ENCODE measurements around the gene KLK14.

KLK14 gene

DNA sequence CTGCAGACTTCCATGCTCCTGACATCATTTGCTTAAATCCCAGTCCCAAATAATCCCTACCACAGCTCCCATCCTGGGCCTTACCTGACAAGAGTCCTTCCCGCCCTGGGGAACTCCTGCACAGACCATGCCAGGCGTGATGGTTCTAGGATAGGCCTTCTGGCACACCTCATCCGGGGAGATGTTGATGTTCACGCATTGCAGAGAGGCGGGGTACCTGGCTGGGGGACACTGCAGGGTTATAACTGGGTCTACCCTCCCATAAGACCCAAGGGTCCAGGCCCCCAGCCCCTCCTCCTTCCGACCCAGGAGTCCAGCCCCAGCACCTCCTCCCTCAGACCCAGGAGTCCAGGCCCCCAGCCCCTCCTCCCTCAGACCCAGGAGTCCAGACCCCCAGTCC, 4.0 kb downstream of the KLK14 start:
- Histone ChIP-seq H3K9me3 (ENCODE audit: insufficient read depth, low read depth, low read length) (peaks cover 4% of the 10 kb centered on the region; the same call in 1 of the 2 replicates), H3K9me2 (replicated peaks; ENCODE audit: low read depth, low read length) (no peaks in the 10 kb centered on the region), H2AFZ (ENCODE audit: low read length) (no peak overlapping the region), H4K20me1 (ENCODE audit: insufficient read depth, low read length, poor library complexity, severe bottlenecking) (no peaks in the 10 kb centered on the region), H3K9ac (ENCODE audit: low read depth, low read length, poor library complexity, severe bottlenecking) (no peak overlapping the region), H3K79me2 (ENCODE audit: insufficient read depth, low read length) (no peaks in the 10 kb centered on the region), H3K4me2 (ENCODE audit: low read depth, low read length, poor library complexity, severe bottlenecking) (no peak overlapping the region), H3K4me1 (ENCODE audit: insufficient read depth, low read length, poor library complexity, severe bottlenecking) (no peaks in the 10 kb centered on the region), H3F3A (ENCODE audit: low read depth) (no peaks in the 10 kb centered on the region), H3K27me3 (ENCODE audit: insufficient read depth, low read length, poor library complexity, severe bottlenecking) (no peaks in the 10 kb centered on the region), H3K36me3 (ENCODE audit: insufficient read depth, low read length) (no peaks in the 10 kb centered on the region), H3K4me3 (ENCODE audit: low read length, poor library complexity, severe bottlenecking) (no peak overlapping the region)
- no peak for TF ChIP-seq EZH2phosphoT487 (IDR thresholded peaks at IDR 0.05; ENCODE audit: borderline replicate concordance)
- TF ChIP-seq, protein P1, sequence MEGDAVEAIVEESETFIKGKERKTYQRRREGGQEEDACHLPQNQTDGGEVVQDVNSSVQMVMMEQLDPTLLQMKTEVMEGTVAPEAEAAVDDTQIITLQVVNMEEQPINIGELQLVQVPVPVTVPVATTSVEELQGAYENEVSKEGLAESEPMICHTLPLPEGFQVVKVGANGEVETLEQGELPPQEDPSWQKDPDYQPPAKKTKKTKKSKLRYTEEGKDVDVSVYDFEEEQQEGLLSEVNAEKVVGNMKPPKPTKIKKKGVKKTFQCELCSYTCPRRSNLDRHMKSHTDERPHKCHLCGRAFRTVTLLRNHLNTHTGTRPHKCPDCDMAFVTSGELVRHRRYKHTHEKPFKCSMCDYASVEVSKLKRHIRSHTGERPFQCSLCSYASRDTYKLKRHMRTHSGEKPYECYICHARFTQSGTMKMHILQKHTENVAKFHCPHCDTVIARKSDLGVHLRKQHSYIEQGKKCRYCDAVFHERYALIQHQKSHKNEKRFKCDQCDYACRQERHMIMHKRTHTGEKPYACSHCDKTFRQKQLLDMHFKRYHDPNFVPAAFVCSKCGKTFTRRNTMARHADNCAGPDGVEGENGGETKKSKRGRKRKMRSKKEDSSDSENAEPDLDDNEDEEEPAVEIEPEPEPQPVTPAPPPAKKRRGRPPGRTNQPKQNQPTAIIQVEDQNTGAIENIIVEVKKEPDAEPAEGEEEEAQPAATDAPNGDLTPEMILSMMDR (conservative IDR thresholded peaks at IDR 0.05; ENCODE audit: low read length): no peak

DNA sequence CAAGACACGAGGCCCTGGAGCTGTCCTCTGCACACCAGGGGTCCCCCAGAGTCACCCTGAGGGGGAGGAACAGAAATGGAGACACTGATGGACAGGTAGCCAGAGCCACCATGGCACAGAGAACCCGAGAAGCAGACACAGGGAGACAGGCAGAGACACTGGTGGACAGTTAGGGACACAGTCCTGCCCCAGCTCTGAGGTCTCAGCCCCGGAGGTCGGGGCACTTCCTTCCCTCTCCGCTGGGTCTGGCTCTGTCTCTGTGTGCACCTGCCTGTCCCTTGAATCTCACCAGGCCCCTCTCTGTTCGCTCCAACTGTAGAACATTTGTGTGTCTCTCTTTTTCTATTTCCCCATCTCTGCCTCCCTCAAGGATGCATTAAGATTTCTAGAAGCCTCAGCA, 4.6 kb downstream of the KLK14 start:
- Histone ChIP-seq H3K4me2 (ENCODE audit: low read depth, low read length, poor library complexity, severe bottlenecking) (no peak overlapping the region), H3K79me2 (ENCODE audit: insufficient read depth, low read length) (no peaks in the 10 kb centered on the region), H3K9ac (ENCODE audit: low read depth, low read length, poor library complexity, severe bottlenecking) (no peak overlapping the region), H3K9me2 (replicated peaks; ENCODE audit: low read depth, low read length) (no peaks in the 10 kb centered on the region), H2AFZ (ENCODE audit: low read length) (no peak overlapping the region), H3K4me3 (ENCODE audit: low read length, poor library complexity, severe bottlenecking) (no peak overlapping the region), H4K20me1 (ENCODE audit: insufficient read depth, low read length, poor library complexity, severe bottlenecking) (no peaks in the 10 kb centered on the region), H3K27me3 (ENCODE audit: insufficient read depth, low read length, poor library complexity, severe bottlenecking) (no peaks in the 10 kb centered on the region), H3F3A (ENCODE audit: low read depth) (no peaks in the 10 kb centered on the region), H3K36me3 (ENCODE audit: insufficient read depth, low read length) (no peaks in the 10 kb centered on the region), H3K9me3 (ENCODE audit: insufficient read depth, low read depth, low read length) (peaks cover 4% of the 10 kb centered on the region), H3K4me1 (ENCODE audit: insufficient read depth, low read length, poor library complexity, severe bottlenecking) (no peaks in the 10 kb centered on the region)
- TF ChIP-seq EZH2phosphoT487 (IDR thresholded peaks at IDR 0.05; ENCODE audit: borderline replicate concordance): no peak
- TF ChIP-seq, protein P1 (conservative IDR thresholded peaks at IDR 0.05; ENCODE audit: low read length): no peak

DNA sequence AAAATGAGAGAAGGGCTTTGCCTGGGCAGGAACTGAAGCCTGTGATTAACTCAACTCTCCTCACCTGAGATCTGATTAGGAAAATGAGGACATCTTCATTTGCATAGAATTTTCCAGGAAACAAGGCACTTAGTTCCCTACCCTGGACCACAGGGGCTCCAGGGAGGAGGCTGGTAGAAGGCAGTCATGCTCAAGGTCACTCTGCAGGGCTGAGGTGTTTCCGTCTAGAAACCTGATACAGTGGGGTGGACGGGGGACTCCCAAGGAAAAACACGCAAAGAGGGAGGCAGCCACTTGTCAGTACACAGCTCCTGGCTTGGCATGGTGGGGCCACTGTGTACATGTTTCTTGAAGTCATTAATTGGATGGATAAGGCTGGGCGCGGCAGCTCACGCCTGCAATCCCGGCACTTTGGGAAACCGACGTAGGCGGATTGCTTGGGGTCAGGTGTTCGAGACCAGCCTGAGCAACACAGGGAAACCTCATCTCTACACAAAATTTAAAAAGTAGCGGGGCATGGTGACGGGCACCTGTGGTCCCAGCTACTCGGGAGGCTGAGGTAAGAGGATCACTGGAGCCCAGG, 6.0 kb downstream of the KLK14 start:
- Histone ChIP-seq H3K36me3 (ENCODE audit: insufficient read depth, low read length) (no peaks in the 10 kb centered on the region), H3K79me2 (ENCODE audit: insufficient read depth, low read length) (no peaks in the 10 kb centered on the region), H3F3A (ENCODE audit: low read depth) (no peaks in the 10 kb centered on the region), H3K4me3 (ENCODE audit: low read length, poor library complexity, severe bottlenecking) (no peak overlapping the region), H3K4me1 (ENCODE audit: insufficient read depth, low read length, poor library complexity, severe bottlenecking) (no peaks in the 10 kb centered on the region), H4K20me1 (ENCODE audit: insufficient read depth, low read length, poor library complexity, severe bottlenecking) (no peaks in the 10 kb centered on the region), H3K9me3 (ENCODE audit: insufficient read depth, low read depth, low read length) (peaks cover 4% of the 10 kb centered on the region), H3K4me2 (ENCODE audit: low read depth, low read length, poor library complexity, severe bottlenecking) (no peak overlapping the region), H3K9ac (ENCODE audit: low read depth, low read length, poor library complexity, severe bottlenecking) (no peak overlapping the region), H3K9me2 (replicated peaks; ENCODE audit: low read depth, low read length) (no peaks in the 10 kb centered on the region), H3K27me3 (ENCODE audit: insufficient read depth, low read length, poor library complexity, severe bottlenecking) (no peaks in the 10 kb centered on the region), H2AFZ (ENCODE audit: low read length) (no peak overlapping the region)
- no peak for TF ChIP-seq EZH2phosphoT487 (IDR thresholded peaks at IDR 0.05; ENCODE audit: borderline replicate concordance)
- TF ChIP-seq, protein P1 (conservative IDR thresholded peaks at IDR 0.05; ENCODE audit: low read length): no peak

Measured in Loucy (cell line).